BLaER1 (cell line): ENCODE data around the gene SUDS3.
"Not testable (repeated sequence)": the region's sequence is repeated elsewhere in the genome, so short reads cannot be mapped to it uniquely, and the experiment has no call there.

Experiments used
- H3K27ac ChIP-seq: shearing (Covaris generic); formaldehyde crosslinking; 2 replicates; pipeline ENCODE4 v1.8.1; 2022
- H3K27me3 ChIP-seq: shearing (Covaris generic); formaldehyde crosslinking; 2 replicates; pipeline ENCODE4 v1.8.1; 2022
- H3K36me3 ChIP-seq: shearing (Covaris generic); formaldehyde crosslinking; 2 replicates; pipeline ENCODE4 v1.8.1; 2022
- H3K4me1 ChIP-seq: shearing (Covaris generic); formaldehyde crosslinking; 2 replicates; pipeline ENCODE4 v1.8.1; 2022
- H3K4me2 ChIP-seq: shearing (Covaris generic); formaldehyde crosslinking; 2 replicates; pipeline ENCODE4 v1.8.1; 2022
- H3K4me3 ChIP-seq: shearing (Covaris generic); formaldehyde crosslinking; 2 replicates; pipeline ENCODE4 v1.8.1; 2022
- H3K9ac ChIP-seq: shearing (Covaris generic); formaldehyde crosslinking; 2 replicates; pipeline ENCODE4 v1.8.1; 2022
- H3K9me3 ChIP-seq: shearing (Covaris generic); formaldehyde crosslinking; 2 replicates; pipeline ENCODE4 v1.8.1; 2022
- H4K20me1 ChIP-seq: shearing (Covaris generic); formaldehyde crosslinking; 2 replicates; pipeline ENCODE4 v1.8.1; 2022
- Cebpa-rat ChIP-seq: shearing (Covaris generic); IDR thresholded peaks from 2 replicates; pipeline ENCODE4 v1.8.1; 2022

SUDS3 gene

GRCh38 chr12:118336123-118336522, 40.2 kb upstream of the SUDS3 start:
- Histone ChIP-seq H3K4me2 (no peak overlapping the region), H3K9me3 (no peaks in the 10 kb centered on the region; the same call in 1 of the 2 replicates), H3K4me3 (no peak overlapping the region), H3K4me1 (peaks cover 3% of the 10 kb centered on the region), H4K20me1 (0 out of 2 replicates have a peak, but pooled peaks cover 11% of the 10 kb centered on the region), H3K27me3 (no peaks in the 10 kb centered on the region), H3K36me3 (peaks cover 13% of the 10 kb centered on the region), H3K27ac (no peak overlapping the region), H3K9ac (no peak overlapping the region)
- no peak for TF ChIP-seq Cebpa-rat

- Histone ChIP-seq H3K9me3 (no peaks in the 10 kb centered on the region), H3K27ac (no peak overlapping the region), H4K20me1 (0 out of 2 replicates have a peak, but pooled peaks cover 11% of the 10 kb centered on the region), H3K4me3 (no peak overlapping the region), H3K27me3 (no peaks in the 10 kb centered on the region), H3K4me2 (no peak overlapping the region), H3K36me3 (peaks cover 10% of the 10 kb centered on the region), H3K4me1 (no peaks in the 10 kb centered on the region), H3K9ac (no peak overlapping the region)
- no peak for TF ChIP-seq Cebpa-rat
Observed at GRCh38 chr12:118337194-118337838, 39.0 kb upstream of the SUDS3 start.

GRCh38 chr12:118342090-118342489, 34.3 kb upstream of the SUDS3 start:
- Histone ChIP-seq H3K36me3 (peaks cover 3% of the 10 kb centered on the region; the same call in 1 of the 2 replicates), H3K4me1 (peaks cover 25% of the 10 kb centered on the region), H3K27me3 (no peaks in the 10 kb centered on the region), H3K4me2 (no peak overlapping the region), H4K20me1 (0 out of 2 replicates have a peak, but pooled peaks cover 3% of the 10 kb centered on the region), H3K4me3 (no peak overlapping the region), H3K9ac (no peak overlapping the region), H3K9me3 (no peaks in the 10 kb centered on the region), H3K27ac (no peak overlapping the region)
- TF ChIP-seq Cebpa-rat: no peak

GRCh38 chr12:118344829-118345228, 31.5 kb upstream of the SUDS3 start:
- peak overlapping the region; percentile 44; the same call in 1 of the 2 replicates for H3K4me2 ChIP-seq
- peaks cover 4% of the 10 kb centered on the region; the same call in 1 of the 2 replicates for H3K9me3 ChIP-seq
- H4K20me1 ChIP-seq: no peaks in the 10 kb centered on the region
- no peak overlapping the region for H3K9ac ChIP-seq
- no peak for TF ChIP-seq Cebpa-rat
- H3K36me3 ChIP-seq: peaks cover 5% of the 10 kb centered on the region; the same call in 1 of the 2 replicates
- no peak overlapping the region for H3K4me3 ChIP-seq
- peaks cover 40% of the 10 kb centered on the region for H3K4me1 ChIP-seq
- no peaks in the 10 kb centered on the region for H3K27me3 ChIP-seq
- no peak overlapping the region for H3K27ac ChIP-seq

- H4K20me1 ChIP-seq: no peaks in the 10 kb centered on the region
- peaks cover 40% of the 10 kb centered on the region for H3K4me1 ChIP-seq
- H3K9me3 ChIP-seq: peaks cover 4% of the 10 kb centered on the region; the same call in 1 of the 2 replicates
- peak overlapping the region; percentile 44 for H3K4me2 ChIP-seq
- H3K36me3 ChIP-seq: peaks cover 5% of the 10 kb centered on the region; the same call in 1 of the 2 replicates
- no peak for TF ChIP-seq Cebpa-rat
- H3K9ac ChIP-seq: no peak overlapping the region
- no peak overlapping the region for H3K4me3 ChIP-seq
- no peaks in the 10 kb centered on the region for H3K27me3 ChIP-seq
- H3K27ac ChIP-seq: no peak overlapping the region
Observed at GRCh38 chr12:118345355-118345754, 31.0 kb upstream of the SUDS3 start.

- peak overlapping the region; percentile 86 for H3K4me2 ChIP-seq
- H3K27ac ChIP-seq: peak overlapping the region; percentile 63
Observed at GRCh38 chr12:118346895-118347294, 29.5 kb upstream of the SUDS3 start.

GRCh38 chr12:118347916-118348315, 28.4 kb upstream of the SUDS3 start:
- Histone ChIP-seq H3K4me2 (peak overlapping the region; percentile 86), H3K27ac (peak overlapping the region; percentile 63; the same call in 1 of the 2 replicates), H3K9me3 (peaks cover 21% of the 10 kb centered on the region), H4K20me1 (no peaks in the 10 kb centered on the region), H3K4me3 (no peak overlapping the region), H3K9ac (no peak overlapping the region), H3K4me1 (peaks cover 40% of the 10 kb centered on the region), H3K36me3 (peaks cover 23% of the 10 kb centered on the region; the same call in 1 of the 2 replicates), H3K27me3 (no peaks in the 10 kb centered on the region)
- no peak for TF ChIP-seq Cebpa-rat

More at GRCh38 chr12:118346895-118347294, 29.5 kb upstream of the SUDS3 start:
- H3K4me1 ChIP-seq: peaks cover 40% of the 10 kb centered on the region
- H3K27me3 ChIP-seq: no peaks in the 10 kb centered on the region
- H3K4me3 ChIP-seq: no peak overlapping the region; the same call in 1 of the 2 replicates
- no peak for TF ChIP-seq Cebpa-rat
- H3K36me3 ChIP-seq: peaks cover 13% of the 10 kb centered on the region; the same call in 1 of the 2 replicates
- no peaks in the 10 kb centered on the region for H4K20me1 ChIP-seq
- H3K9ac ChIP-seq: peak overlapping the region; percentile 35; the same call in 1 of the 2 replicates
- peaks cover 11% of the 10 kb centered on the region for H3K9me3 ChIP-seq

GRCh38 chr12:118350908-118351559, 25.3 kb upstream of the SUDS3 start:
- no peak overlapping the region for H3K27ac ChIP-seq
- no peak overlapping the region for H3K9ac ChIP-seq
- H3K9me3 ChIP-seq: peaks cover 42% of the 10 kb centered on the region
- TF ChIP-seq Cebpa-rat: no peak
- H3K36me3 ChIP-seq: peaks cover 39% of the 10 kb centered on the region
- no peaks in the 10 kb centered on the region for H3K27me3 ChIP-seq
- no peaks in the 10 kb centered on the region for H4K20me1 ChIP-seq
- no peak overlapping the region for H3K4me3 ChIP-seq
- no peak overlapping the region for H3K4me2 ChIP-seq
- peaks cover 45% of the 10 kb centered on the region for H3K4me1 ChIP-seq

- Histone ChIP-seq H3K4me2 (no peak overlapping the region), H3K27ac (no peak overlapping the region)
- no peak for TF ChIP-seq Cebpa-rat
Observed at GRCh38 chr12:118353721-118354120, 22.6 kb upstream of the SUDS3 start.

GRCh38 chr12:118354503-118354902, 21.9 kb upstream of the SUDS3 start:
- Histone ChIP-seq H3K9me3 (peaks cover 42% of the 10 kb centered on the region), H3K36me3 (peaks cover 35% of the 10 kb centered on the region), H3K4me2 (0 out of 2 replicates have a peak overlapping the region, but pooled peaks have one; percentile 90)

More at GRCh38 chr12:118353721-118354120, 22.6 kb upstream of the SUDS3 start:
- Histone ChIP-seq H3K4me1 (peaks cover 43% of the 10 kb centered on the region), H3K36me3 (peaks cover 38% of the 10 kb centered on the region), H3K9me3 (peaks cover 45% of the 10 kb centered on the region), H3K4me3 (no peak overlapping the region), H3K9ac (no peak overlapping the region), H3K27me3 (no peaks in the 10 kb centered on the region), H4K20me1 (no peaks in the 10 kb centered on the region)

More at GRCh38 chr12:118354503-118354902, 21.9 kb upstream of the SUDS3 start:
- Histone ChIP-seq H3K4me1 (peaks cover 48% of the 10 kb centered on the region), H3K4me3 (peak overlapping the region; percentile 42; the same call in 1 of the 2 replicates)
- H3K27ac ChIP-seq, H3K9ac ChIP-seq, H4K20me1 ChIP-seq, H3K27me3 ChIP-seq: not testable (repeated sequence)
